Measurements from ENCODE around the gene HLA-A.

GRCh38 chr6:29927841-29928388, 14.4 kb upstream of the HLA-A start:
- TF ChIP-seq POLR2A (IDR thresholded peaks at IDR 0.05): no peak
- TF ChIP-seq CTCF (IDR thresholded peaks at IDR 0.05): no peak
- TF ChIP-seq POLR2AphosphoS5 (IDR thresholded peaks at IDR 0.05): no peak
